GM19438 (cell line): Measurements from ENCODE around the gene RAB30.

ENCODE experiments used
- ATAC-seq: cut with Tn5 transposase; IDR thresholded peaks from one replicate; pipeline ENCODE4 v1.9.1; 2021; ENCODE audit warnings: low read depth; ENCODE audit not compliant: unreplicated experiment

Gene RAB30

DNA sequence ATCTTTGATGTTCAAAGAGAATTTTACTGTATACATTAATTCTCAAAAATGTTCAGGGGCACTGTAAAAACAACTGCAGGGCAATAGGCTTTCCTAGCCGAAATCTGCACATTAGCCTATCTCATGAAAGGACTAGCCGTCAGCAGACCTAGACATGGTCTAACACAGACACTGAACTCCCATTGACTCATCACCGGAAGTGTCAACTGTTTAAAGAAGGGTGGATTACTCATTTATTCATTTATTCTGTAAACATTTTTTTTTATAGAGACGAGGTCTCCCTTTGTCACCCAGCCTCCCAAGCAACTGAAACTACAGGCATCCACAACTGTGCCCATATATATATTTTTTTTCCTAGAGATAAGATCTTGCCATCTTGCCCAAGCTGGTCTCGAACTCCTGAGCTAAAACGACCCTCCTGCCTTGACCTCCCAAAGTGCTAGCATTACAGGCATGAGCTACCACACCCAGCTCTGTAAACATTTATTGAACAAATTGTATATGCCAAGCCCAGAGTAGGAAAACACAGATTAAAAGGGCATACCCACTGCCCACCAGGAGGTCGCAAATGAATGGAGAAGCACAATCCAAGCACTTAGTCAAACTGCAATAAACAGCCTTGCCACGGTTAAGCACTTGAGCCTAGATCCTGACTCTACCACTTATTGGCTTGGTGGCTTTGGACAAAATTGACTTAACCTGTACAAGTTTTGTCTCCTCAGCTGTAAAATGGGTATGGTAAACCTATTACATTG, 26.6 kb downstream of the RAB30 start:
- no peak for ATAC-seq

- ATAC-seq: no peak
These were observed 28.6 kb downstream of the RAB30 start for GRCh38 chr11:83042964-83043711.

- ATAC-seq: no peak
These were observed 30.6 kb downstream of the RAB30 start for GRCh38 chr11:83041126-83041525.

- ATAC-seq: no peak
These were observed 32.1 kb downstream of the RAB30 start for GRCh38 chr11:83039566-83039965.

DNA sequence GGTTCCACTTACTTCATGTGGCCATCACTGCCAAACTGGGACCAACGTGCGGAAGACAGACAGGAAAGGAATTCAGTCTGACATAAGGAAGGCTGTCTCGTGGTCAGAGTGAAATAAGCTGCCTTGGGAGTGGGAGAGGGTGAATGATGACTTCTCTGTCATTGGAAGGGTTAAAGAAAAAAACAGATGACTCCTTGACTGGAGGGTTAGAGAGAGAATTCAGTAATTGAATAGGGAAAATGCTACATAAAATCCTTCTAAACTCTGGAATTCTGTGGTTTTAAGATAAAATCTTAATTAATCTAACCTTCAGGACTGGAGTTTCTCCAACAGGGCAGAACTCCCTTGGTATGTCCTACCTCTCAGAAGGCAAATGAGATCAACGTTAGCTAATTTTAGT, 33.8 kb downstream of the RAB30 start:
- ATAC-seq: no peak

- ATAC-seq: no peak
These were observed 35.0 kb downstream of the RAB30 start for GRCh38 chr11:83036701-83037100.

- ATAC-seq: peak; percentile 50
These were observed 36.4 kb downstream of the RAB30 start for GRCh38 chr11:83035070-83035854.

- ATAC-seq: no peak
These were observed 37.1 kb downstream of the RAB30 start for GRCh38 chr11:83034673-83035014.

GRCh38 chr11:83033972-83034672, 37.6 kb downstream of the RAB30 start:
- no peak for ATAC-seq

DNA sequence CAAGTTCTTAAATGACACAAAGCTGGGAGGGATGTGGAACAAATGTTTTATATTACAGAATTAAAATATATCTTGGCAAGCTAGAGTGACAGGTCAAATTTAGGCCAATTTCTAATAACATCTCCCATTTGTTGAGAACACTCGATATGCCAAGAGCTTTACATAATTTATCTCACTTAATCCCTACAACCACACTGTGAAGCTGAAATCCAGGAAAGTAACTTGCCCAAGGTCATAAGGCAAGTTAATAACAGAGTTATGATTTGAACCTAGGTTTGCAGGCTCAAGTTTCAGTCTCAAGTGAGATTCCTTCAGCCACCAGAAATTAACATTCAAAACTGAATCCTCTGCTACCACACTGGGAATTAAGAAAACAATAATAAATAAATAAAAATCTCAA, 38.3 kb downstream of the RAB30 start:
- no peak for ATAC-seq

DNA sequence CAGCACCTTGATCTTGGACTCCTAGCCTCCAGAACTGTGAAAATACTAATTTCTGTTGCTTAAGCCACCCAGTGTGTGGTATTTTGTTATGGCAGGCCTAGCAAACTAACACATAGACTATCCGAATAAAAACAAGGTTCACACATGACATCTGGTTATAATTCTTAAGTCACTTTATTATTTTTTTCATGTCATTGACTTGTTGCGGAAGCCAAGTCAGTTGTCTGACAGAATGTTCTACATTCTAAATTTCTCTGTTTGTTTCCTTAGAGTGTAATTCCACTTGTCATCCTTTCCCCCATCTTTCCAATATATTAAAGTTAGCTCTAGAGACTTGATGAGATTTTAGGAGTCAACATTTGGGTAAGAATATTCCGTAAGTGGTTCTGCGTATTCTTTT, 40.6 kb downstream of the RAB30 start:
- no peak for ATAC-seq

GRCh38 chr11:83027794-83028193, 43.9 kb downstream of the RAB30 start:
- no peak for ATAC-seq

DNA sequence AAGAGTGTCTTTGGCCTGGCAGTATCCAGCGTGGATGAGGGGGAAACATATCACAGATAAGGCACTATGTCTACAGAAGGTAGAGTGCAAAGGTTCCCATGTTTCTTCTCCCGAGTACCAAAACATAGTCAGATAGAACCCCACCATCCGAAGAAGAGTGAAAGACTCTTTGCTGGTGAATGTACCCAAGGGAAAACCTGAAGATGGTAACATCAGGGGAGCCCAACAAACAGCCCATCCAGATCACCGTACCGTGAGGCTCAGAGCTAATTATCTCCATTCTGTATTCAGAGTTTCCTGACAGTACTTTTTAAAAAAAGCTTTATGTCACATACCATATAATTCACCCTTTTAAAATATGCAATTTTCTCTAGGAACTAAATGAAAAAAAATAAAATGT, 44.4 kb downstream of the RAB30 start:
- no peak for ATAC-seq

DNA sequence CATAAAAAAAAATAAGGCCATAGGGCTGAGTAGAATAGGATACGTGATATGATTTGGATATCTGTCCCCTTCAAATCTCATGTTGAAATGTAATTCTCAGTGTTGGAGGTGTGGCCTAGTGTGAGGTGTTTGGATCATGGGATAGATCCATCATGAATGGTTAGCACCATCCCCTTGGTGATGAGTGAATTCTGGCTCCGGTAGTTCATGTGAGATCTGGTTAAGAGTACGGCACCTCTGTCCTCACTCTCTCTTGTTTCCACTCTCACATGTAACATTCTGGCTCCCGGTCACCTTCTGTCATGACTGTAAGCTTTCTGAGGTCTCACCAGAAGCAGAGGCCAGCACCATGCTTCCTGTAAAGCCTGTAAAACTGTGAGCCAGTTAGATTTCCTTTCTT, 45.5 kb downstream of the RAB30 start:
- ATAC-seq: no peak

GRCh38 chr11:83025267-83025704, 46.4 kb downstream of the RAB30 start:
- ATAC-seq: no peak

DNA sequence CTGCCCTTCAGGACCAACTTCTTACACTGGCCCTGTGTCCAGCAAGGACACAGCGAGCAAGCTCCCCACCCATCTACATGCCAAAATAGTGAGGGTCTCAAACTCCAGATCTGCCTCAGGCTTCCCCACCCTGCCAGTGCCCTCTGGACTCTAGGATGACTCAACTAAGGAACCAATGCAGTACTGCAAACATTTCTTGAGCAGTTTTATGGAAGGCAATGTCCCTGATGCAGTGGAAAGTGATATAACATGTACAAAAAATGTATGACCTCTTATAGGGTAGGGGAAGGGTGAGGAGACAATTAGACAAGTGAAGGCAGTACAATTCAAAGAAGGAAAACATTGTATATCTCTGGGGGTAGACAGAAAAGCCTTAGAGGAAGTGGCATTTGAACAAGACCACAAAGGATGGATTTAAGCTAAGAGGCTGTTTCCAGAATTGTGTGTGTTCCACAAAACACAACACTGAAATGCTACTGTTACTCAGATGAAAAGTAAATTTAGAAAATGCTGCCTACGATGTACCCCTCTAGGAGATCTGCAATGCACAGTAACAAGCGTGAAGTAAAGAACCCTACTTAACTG, 47.3 kb downstream of the RAB30 start:
- ATAC-seq: no peak

DNA sequence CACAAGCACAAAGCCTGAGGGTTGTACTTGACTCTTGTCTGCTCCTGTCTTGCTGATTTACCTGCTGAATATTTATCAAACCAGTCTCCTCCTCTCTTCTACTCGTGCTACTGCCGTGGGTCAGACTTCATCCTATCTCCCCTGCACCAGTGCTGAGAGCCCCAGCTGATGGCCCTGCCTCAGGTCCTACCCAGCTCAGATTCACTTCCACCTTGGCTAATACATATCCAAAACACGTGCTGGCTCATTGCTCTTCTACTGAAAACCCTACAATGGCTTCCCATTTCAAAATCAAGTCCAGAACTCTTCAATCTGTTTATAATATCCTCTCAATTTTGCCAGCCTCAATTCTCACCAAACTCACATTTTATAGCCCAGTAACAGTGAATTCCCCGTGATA, 48.3 kb downstream of the RAB30 start:
- no peak for ATAC-seq

DNA sequence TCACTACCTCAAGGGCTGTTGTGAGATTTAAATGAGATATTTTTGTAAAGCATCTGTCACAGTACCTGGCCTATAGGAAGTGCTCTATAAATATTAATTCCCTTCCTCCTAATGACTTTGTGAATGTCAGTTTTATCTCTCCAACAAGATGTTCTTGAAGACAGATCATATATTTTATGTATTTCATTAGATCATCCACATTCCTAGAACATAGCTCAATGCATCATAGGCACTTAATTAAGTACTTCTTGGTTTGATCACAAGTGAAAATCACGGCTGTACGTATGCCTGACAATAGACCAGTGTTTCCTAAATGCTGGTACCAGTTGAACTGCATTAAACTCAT, 49.9 kb downstream of the RAB30 start:
- no peak for ATAC-seq

DNA sequence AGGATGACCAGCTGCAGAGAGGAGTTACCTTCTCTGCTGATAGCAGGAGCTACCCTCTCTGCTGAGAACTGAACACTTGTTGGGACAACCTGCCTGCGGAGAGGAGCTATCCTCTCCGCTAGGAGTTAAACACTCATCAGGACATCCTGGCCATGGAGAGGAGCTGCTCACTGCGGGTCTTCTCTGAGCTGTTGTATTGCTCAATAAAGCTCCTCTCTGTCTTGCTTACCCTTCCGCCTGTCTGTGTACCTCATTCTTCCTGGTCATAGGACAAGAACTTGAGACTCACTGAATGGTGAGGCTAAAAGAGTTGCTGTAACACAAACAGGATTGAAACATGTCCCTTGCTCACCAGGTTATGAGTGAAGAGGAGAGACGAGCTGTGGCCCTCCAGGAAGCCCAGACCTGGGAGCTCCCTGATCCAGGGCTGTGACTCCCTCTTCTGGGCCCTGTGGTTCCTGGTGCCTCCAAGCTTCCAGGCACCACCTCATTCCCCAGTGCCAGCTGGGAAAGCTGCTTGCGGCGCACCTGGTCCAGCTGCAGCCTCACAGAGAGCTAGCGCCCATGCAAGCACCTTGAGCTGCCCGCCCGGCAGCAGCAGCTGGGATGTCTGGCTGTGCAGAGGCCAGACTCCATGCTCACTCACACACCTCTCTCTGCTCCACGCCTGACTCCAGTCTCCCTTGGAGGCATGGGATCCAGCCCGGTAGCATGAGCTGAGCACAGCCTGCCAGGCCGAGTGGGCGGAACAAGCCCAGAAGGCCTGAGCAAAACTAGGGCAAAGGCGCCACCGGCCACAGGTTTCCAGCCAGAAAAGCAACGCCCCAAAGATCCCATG, 50.5 kb downstream of the RAB30 start:
- no peak for ATAC-seq
